Mammary epithelial cell (primary cell): ENCODE results near the gene NRBF2.

Experiments
- EZH2 ChIP-seq: IDR thresholded peaks from 2 replicates; pipeline ENCODE4 v1.6.1; 2012; ENCODE audit warnings: low read length, inconsistent platforms, borderline replicate concordance
- TF ChIP-seq, protein P1 (sequence below), 2 donors: IDR thresholded peaks in 1 of 2; conservative IDR thresholded peaks in 1 of 2; 2 replicates each; pipeline ENCODE4 v1.5.1; 2011 to 2012; ENCODE audit warnings: inconsistent platforms in 2 of 2, low read length in 2 of 2, mild to moderate bottlenecking in 2 of 2, control low read depth in 1 of 2, low read depth in 1 of 2; ENCODE audit not compliant: insufficient read depth in 1 of 2; ENCODE audit errors: extremely low read depth in 1 of 2

DNA sequence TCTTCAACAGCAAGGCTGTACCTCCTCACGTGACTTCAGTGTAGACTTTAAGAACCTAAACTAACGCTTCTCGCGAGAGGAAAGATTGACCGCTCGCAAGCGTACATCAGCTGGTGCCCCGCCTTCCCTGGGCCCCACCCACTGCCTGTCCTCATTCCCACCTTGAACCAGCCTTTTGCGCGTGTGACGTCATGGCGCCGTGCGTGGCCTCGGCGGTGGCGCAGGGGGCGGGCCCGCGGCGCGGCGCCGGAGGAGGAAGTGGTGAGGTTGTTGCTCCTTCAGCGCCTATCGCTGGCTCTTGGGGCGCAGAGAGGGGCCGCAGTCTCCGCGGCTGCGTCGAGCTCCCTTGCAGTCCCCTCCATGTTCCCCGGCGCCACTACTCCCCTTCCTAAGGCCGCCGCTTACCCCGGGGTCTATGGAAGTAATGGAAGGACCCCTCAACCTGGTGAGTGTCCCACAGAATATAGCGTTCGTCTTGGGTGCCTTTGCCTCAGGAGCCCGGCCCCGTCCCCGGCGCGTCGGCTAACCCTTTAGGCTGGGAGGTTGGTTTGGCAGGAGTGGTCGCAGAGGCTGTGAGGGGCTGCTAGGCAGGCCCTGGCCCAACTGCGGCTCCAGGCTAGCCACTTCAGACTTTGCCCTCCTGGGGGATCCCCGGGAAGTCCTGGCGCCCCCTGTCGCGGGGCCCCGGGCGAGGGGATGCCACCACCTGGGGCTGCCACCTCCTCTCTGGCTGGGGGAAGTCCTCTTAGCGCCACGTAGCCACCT is at the start of gene NRBF2:
- no peak for TF ChIP-seq EZH2
- TF ChIP-seq, protein P1, sequence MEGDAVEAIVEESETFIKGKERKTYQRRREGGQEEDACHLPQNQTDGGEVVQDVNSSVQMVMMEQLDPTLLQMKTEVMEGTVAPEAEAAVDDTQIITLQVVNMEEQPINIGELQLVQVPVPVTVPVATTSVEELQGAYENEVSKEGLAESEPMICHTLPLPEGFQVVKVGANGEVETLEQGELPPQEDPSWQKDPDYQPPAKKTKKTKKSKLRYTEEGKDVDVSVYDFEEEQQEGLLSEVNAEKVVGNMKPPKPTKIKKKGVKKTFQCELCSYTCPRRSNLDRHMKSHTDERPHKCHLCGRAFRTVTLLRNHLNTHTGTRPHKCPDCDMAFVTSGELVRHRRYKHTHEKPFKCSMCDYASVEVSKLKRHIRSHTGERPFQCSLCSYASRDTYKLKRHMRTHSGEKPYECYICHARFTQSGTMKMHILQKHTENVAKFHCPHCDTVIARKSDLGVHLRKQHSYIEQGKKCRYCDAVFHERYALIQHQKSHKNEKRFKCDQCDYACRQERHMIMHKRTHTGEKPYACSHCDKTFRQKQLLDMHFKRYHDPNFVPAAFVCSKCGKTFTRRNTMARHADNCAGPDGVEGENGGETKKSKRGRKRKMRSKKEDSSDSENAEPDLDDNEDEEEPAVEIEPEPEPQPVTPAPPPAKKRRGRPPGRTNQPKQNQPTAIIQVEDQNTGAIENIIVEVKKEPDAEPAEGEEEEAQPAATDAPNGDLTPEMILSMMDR (conservative IDR thresholded peaks at IDR 0.05 in 1 of 2, IDR thresholded peaks at IDR 0.05 in 1 of 2; ENCODE audit: extremely low read depth in 1 of 2, insufficient read depth in 1 of 2, low read depth in 1 of 2, low read length in 2 of 2), result peak in 1 of 2 donors; percentile 36
